HEK293T (cell line): ENCODE results near the gene TEX264.

ENCODE experiments used
- ARNT ChIP-seq: fragments of 450-650 bp; IDR thresholded peaks from 2 replicates; pipeline ENCODE4 v1.6.1; 2017; ENCODE audit warnings: mild to moderate bottlenecking
- BHLHE40 ChIP-seq: fragments of 450-650 bp; IDR thresholded peaks from 2 replicates; pipeline ENCODE4 v1.6.1; 2016; ENCODE audit warnings: mild to moderate bottlenecking, moderate library complexity, borderline replicate concordance
- FOXA1 ChIP-seq: fragments of 450-650 bp; IDR thresholded peaks from 2 replicates; pipeline ENCODE4 v1.6.1; 2016; ENCODE audit warnings: mild to moderate bottlenecking
- FOXM1 ChIP-seq: fragments of 450-650 bp; IDR thresholded peaks from 2 replicates; pipeline ENCODE4 v1.6.1; 2017; ENCODE audit warnings: mild to moderate bottlenecking, borderline replicate concordance
- HDGF ChIP-seq: fragments of 450-650 bp; IDR thresholded peaks from 2 replicates; pipeline ENCODE4 v1.6.1; 2017; ENCODE audit warnings: antibody characterized with exemption, borderline replicate concordance
- LEF1 ChIP-seq: fragments of 450-650 bp; IDR thresholded peaks from 2 replicates; pipeline ENCODE4 v1.6.1; 2017; ENCODE audit warnings: mild to moderate bottlenecking, borderline replicate concordance
- NFRKB ChIP-seq: fragments of 450-650 bp; IDR thresholded peaks from 2 replicates; pipeline ENCODE4 v1.6.1; 2016; ENCODE audit warnings: mild to moderate bottlenecking, moderate library complexity
- SP1 ChIP-seq: fragments of 450-650 bp; IDR thresholded peaks from 2 replicates; pipeline ENCODE4 v1.6.1; 2017
- SUZ12 ChIP-seq: fragments of 450-650 bp; IDR thresholded peaks from 2 replicates; pipeline ENCODE4 v1.6.1; 2016; ENCODE audit warnings: mild to moderate bottlenecking
- ZNF384 ChIP-seq: fragments of 450-650 bp; IDR thresholded peaks from 2 replicates; pipeline ENCODE4 v1.6.1; 2016

DNA sequence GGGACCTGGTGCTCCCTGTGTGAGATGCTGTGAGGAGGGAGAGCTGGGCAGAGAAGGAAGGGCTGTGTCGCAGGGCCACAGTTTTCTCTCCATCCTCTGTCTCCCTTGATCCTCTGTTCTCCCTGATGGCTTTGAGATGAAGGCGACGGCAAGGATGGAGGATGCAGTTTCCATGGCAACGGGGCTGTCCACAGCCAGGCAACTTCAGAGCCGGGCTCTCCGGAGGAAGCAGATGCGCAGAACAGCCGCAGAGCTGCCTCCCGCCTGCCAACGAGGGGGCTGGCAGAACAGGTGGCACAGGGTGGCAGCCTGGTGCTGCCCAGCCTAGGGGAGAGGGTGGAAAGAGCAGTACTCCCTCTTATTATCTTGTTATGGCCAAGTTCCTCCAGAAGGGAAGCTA lies 25.9 kb downstream of the TEX264 start:
- no peak for TF ChIP-seq BHLHE40
- no peak for TF ChIP-seq LEF1
- TF ChIP-seq FOXM1 = no peak
- TF ChIP-seq FOXA1 = no peak
- TF ChIP-seq SUZ12 = no peak
- TF ChIP-seq HDGF = no peak
- no peak for TF ChIP-seq ARNT
- TF ChIP-seq NFRKB = no peak
- TF ChIP-seq ZNF384 = no peak
- TF ChIP-seq SP1 = no peak
